HepG2 (cell line): Measurements from ENCODE around the gene SLC12A2. TPM values are rescaled to one million over a fixed set of nuclear protein-coding genes. Genes with fewer than 3 reads are reported as not detected.
A peak's percentile ranks its signal among the peaks of the same experiment; 100 is the strongest.

Source experiments
- ATAC-seq: fragments of 200-7000 bp; cut with Tn5 transposase; 3 replicates; pipeline ENCODE4 v1.9.1; 2020; ENCODE audit warnings: mild to moderate bottlenecking, moderate library complexity
- BruUV-seq: library from RNA; stranded (reverse); fragments of 400-500 nt; replicated peaks from 2 replicates; lab custom pipeline; 2021; lab: Mats Ljungman, UMichigan
- CTCF ChIA-PET: fragments of 300-600 bp; formaldehyde crosslinking; extraction: SDS; loops from one replicate; lab custom pipeline; 2021; ENCODE audit warnings: low total read pairs, inconsistent platforms, low intra/inter-chr PET ratio; lab: Yijun Ruan, JAX
- POLR2A ChIA-PET: fragments of 350-600 bp; sonication (Branson Sonifier 250); formaldehyde crosslinking; loops from one replicate; lab custom pipeline; 2020; ENCODE audit warnings: antibody characterized with exemption, inconsistent platforms; lab: Yijun Ruan, JAX
- DNase-seq: peaks from one replicate; pipeline ENCODE4 v3.0.0-alpha.2; 2015; ENCODE audit warnings: low spot score
- FAIRE-seq: peaks from 3 replicates; lab custom pipeline; 2011; peaks lifted over from hg19 to GRCh38; lab: Jason Lieb, UNC
- H2AFZ ChIP-seq: one replicate; pipeline ENCODE4 v1.6.1; 2011; ENCODE audit warnings: low read length, inconsistent platforms
- H3K27ac ChIP-seq: fragments of 300-600 bp; 3 replicates; pipeline ENCODE4 v1.8.0; 2011; ENCODE audit warnings: mixed run types, mild to moderate bottlenecking, mixed read lengths, low read length, inconsistent platforms; ENCODE audit not compliant: insufficient read depth; ENCODE audit errors: extremely low read length
- H3K27me3 ChIP-seq, 2 experiments: fragments of 200-600 bp in 1 of 2; 2 replicates in 1 of 2; 3 replicates in 1 of 2; pipeline versions ENCODE4 v1.6.0 to v1.8.0; 2011; ENCODE audit warnings: low read length in 2 of 2, mild to moderate bottlenecking in 2 of 2, moderate library complexity in 2 of 2, inconsistent platforms in 1 of 2; ENCODE audit not compliant: insufficient read depth in 2 of 2, control insufficient read depth in 1 of 2
- H3K36me3 ChIP-seq, 2 experiments: fragments of 200-600 bp in 1 of 2; replicated peaks in 1 of 2; 2 replicates in 1 of 2; 3 replicates in 1 of 2; pipeline versions ENCODE4 v1.5.1 to v1.8.0; 2011; ENCODE audit warnings: low read length in 2 of 2, inconsistent platforms in 1 of 2; ENCODE audit not compliant: insufficient read depth in 2 of 2, control insufficient read depth in 1 of 2
- H3K4me1 ChIP-seq: 2 replicates; pipeline ENCODE4 v1.5.1; 2012; ENCODE audit warnings: low read length, inconsistent platforms; ENCODE audit not compliant: insufficient read depth
- H3K4me2 ChIP-seq: 2 replicates; pipeline ENCODE4 v1.6.0; 2011; ENCODE audit warnings: low read depth, low read length, inconsistent platforms
- H3K4me3 ChIP-seq, 3 experiments: fragments of 200-600 bp in 1 of 3; sonication (generic), shearing (Covaris generic) in 1 of 3; replicated peaks in 1 of 3; 2 replicates each; pipeline ENCODE4 v1.5.1; 2011 to 2016; ENCODE audit warnings: low read length in 3 of 3, inconsistent platforms in 2 of 3, low read depth in 2 of 3, mild to moderate bottlenecking in 2 of 3, control low read depth in 1 of 3, mixed read lengths in 1 of 3; ENCODE audit not compliant: insufficient read depth in 1 of 3
- H3K79me2 ChIP-seq: one replicate; pipeline ENCODE4 v1.6.1; 2011; ENCODE audit warnings: low read length, inconsistent platforms; ENCODE audit not compliant: insufficient read depth
- H3K9ac ChIP-seq: 2 replicates; pipeline ENCODE4 v1.6.0; 2011; ENCODE audit warnings: mild to moderate bottlenecking, low read depth, low read length, inconsistent platforms; ENCODE audit not compliant: insufficient read depth
- H3K9me3 ChIP-seq: 2 replicates; pipeline ENCODE4 v1.5.1; 2012; ENCODE audit warnings: mild to moderate bottlenecking, low read length
- H4K20me1 ChIP-seq: 2 replicates; pipeline ENCODE4 v1.6.0; 2011; ENCODE audit warnings: inconsistent platforms, mild to moderate bottlenecking, low read length, moderate library complexity; ENCODE audit not compliant: insufficient read depth
- ARID4A ChIP-seq: sonication (generic); formaldehyde crosslinking; IDR thresholded peaks from 2 replicates; pipeline ENCODE4 v1.5.0; 2020; ENCODE audit warnings: mild to moderate bottlenecking, missing genetic modification reagents, borderline replicate concordance
- ATF3 ChIP-seq: sonication (generic); formaldehyde crosslinking; IDR thresholded peaks from 2 replicates; pipeline ENCODE4 v1.4.0; 2020; ENCODE audit warnings: missing genetic modification reagents
- CTCF ChIP-seq: sonication (generic); formaldehyde crosslinking; IDR thresholded peaks from 2 replicates; pipeline ENCODE4 v1.5.0; 2020; ENCODE audit warnings: mild to moderate bottlenecking, missing genetic modification reagents, moderate library complexity
- FOXA1 ChIP-seq, 2 experiments: fragments of 450-650 bp in 1 of 2; sonication (generic) in 1 of 2; formaldehyde crosslinking in 1 of 2; IDR thresholded peaks; 2 replicates each; pipeline versions ENCODE4 v1.4.0 to v1.6.1; 2016 to 2020; ENCODE audit warnings: missing genetic modification reagents in 1 of 2
- PHF21A ChIP-seq: sonication (generic); formaldehyde crosslinking; IDR thresholded peaks from 2 replicates; pipeline ENCODE4 v1.5.0; 2020; ENCODE audit warnings: mild to moderate bottlenecking, missing genetic modification reagents
- RAD21 ChIP-seq: fragments of 450-650 bp; formaldehyde crosslinking; IDR thresholded peaks from 2 replicates; pipeline ENCODE4 v1.5.0; 2020; ENCODE audit warnings: mild to moderate bottlenecking
- RBFOX2 ChIP-seq: fragments of 200-400 bp; formaldehyde crosslinking; IDR thresholded peaks from 2 replicates; pipeline ENCODE4 v1.6.1; 2017; ENCODE audit warnings: low read depth, mild to moderate bottlenecking, low read length
- SAFB2 ChIP-seq: sonication (generic); formaldehyde crosslinking; IDR thresholded peaks from 2 replicates; pipeline ENCODE4 v1.5.1; 2020; ENCODE audit warnings: missing genetic modification reagents, low read depth, mild to moderate bottlenecking, borderline replicate concordance
- SAP130 ChIP-seq: IDR thresholded peaks from 2 replicates; pipeline ENCODE4 v1.6.1; 2016; ENCODE audit warnings: low read depth
- UBTF ChIP-seq: sonication (generic); formaldehyde crosslinking; IDR thresholded peaks from 2 replicates; pipeline ENCODE4 v1.4.0; 2020; ENCODE audit warnings: mild to moderate bottlenecking, missing genetic modification reagents
- ZC3H4 ChIP-seq: sonication (generic); formaldehyde crosslinking; IDR thresholded peaks from 2 replicates; pipeline ENCODE4 v1.4.0; 2020; ENCODE audit warnings: missing genetic modification reagents, borderline replicate concordance
- ZNF335 ChIP-seq: sonication (generic); formaldehyde crosslinking; IDR thresholded peaks from 2 replicates; pipeline ENCODE4 v1.4.0; 2020; ENCODE audit warnings: missing genetic modification reagents
- ZNF414 ChIP-seq: sonication (generic); formaldehyde crosslinking; IDR thresholded peaks from 2 replicates; pipeline ENCODE4 v1.5.0; 2020; ENCODE audit warnings: missing genetic modification reagents
- ZNF777 ChIP-seq: sonication (generic); formaldehyde crosslinking; IDR thresholded peaks from 2 replicates; pipeline ENCODE4 v1.4.0; 2020; ENCODE audit warnings: missing genetic modification reagents
- WGBS: methylation state at CpG from one replicate; pipeline ENCODE4 v1.1.6; 2017; ENCODE audit warnings: low lambda C conversion rate; 5-methylcytosine and 5-hydroxymethylcytosine counted together
- in situ Hi-C: cut with HindIII; loops from 2 replicates; pipeline ENCODE4 v1.10.0; 2017; ENCODE audit warnings: low pct_unique_long_range_greater_than_20kb; ENCODE audit not compliant: extremely low pct_ligation_motif_present
- intact Hi-C: fragments of 100-400 bp; cut with micrococcal nuclease; formaldehyde crosslinking; loops from one replicate; pipeline ENCODE4 v1.10.0; 2022; ENCODE audit not compliant: unreplicated experiment
- polyA plus RNA-seq, 8 experiments: library from polyadenylated mRNA; depleted of rRNA in 3 of 8; stranded (reverse) in 7 of 8; unstranded in 1 of 8; fragments of >200 nt; fragmentation: Illumina TruSeq in 4 of 8; extraction: Trizol in 4 of 8; gene quantifications; 2 replicates each; pipeline versions ENCODE4 v1.2.1 to v1.2.3, GENCODE V29; 2011 to 2016; ENCODE audit warnings: low read depth in 4 of 8, missing spikeins in 1 of 8, mixed read lengths in 1 of 8; ENCODE audit not compliant: insufficient read depth in 1 of 8
- total RNA-seq, 5 experiments: library from RNA; depleted of rRNA; stranded (reverse); fragments of >200 nt; fragmentation: Illumina TruSeq; extraction: Trizol; gene quantifications; 2 replicates each; pipeline ENCODE4 v1.2.3, GENCODE V29; 2016; ENCODE audit warnings: low read depth in 1 of 5

The SLC12A2 gene
- total and polyA plus RNA-seq, 2 of the 13 experiments (the other 11 are each of a cell fraction or from before 2014, with no cell fraction given): 4.0 to 9.7 TPM

- peak overlapping the region; percentile 55 for H3K27ac ChIP-seq
- intact Hi-C loops: loop anchor here (1.0 to 5.0 kb wide), 3 partner anchors 149 to 207 kb away; no protein-coding TSS in a partner anchor
- no peak for TF ChIP-seq ZC3H4 (CRISPR knock-in tag)
- no peak for TF ChIP-seq ZNF335 (CRISPR knock-in tag)
- peak; percentile 12; the same call in 1 of the 2 replicates for TF ChIP-seq RBFOX2
- no peak for TF ChIP-seq ZNF414
- TF ChIP-seq ZNF777: peak; percentile 44
- 0 out of 2 replicates have a peak, but pooled peaks have one; percentile 12 for TF ChIP-seq ARID4A
- 0 out of 2 replicates have a peak, but pooled peaks have one; percentile 19 for TF ChIP-seq RAD21
- TF ChIP-seq SAFB2 (CRISPR knock-in tag): no peak
- no peak for TF ChIP-seq PHF21A (CRISPR knock-in tag)
- no peak for TF ChIP-seq ATF3 (CRISPR knock-in tag)
- TF ChIP-seq SAP130 (CRISPR knock-in tag): peak; percentile 37; the same call in 1 of the 2 replicates
- TF ChIP-seq CTCF (CRISPR knock-in tag): peak; percentile 36; the same call in 1 of the 2 replicates
- TF ChIP-seq UBTF: peak; percentile 55; the same call in 1 of the 2 replicates
- TF ChIP-seq FOXA1 (IDR thresholded peaks at IDR 0.05): no peak
- TF ChIP-seq FOXA1 (CRISPR knock-in tag; IDR thresholded peaks at IDR 0.05): no peak
Observed at GRCh38 chr5:128083811-128084227, 253 bp downstream of the SLC12A2 start.

More at GRCh38 chr5:128083811-128084227, 253 bp downstream of the SLC12A2 start:
- ATAC-seq: peak; percentile 63
- Histone ChIP-seq H3K79me2 (peaks cover 15% of the 10 kb centered on the region), H3K4me3 (peak overlapping the region; percentile 57 to 75 (median 73); a peak in 5 of 6 replicates), H2AFZ (no peak overlapping the region), H3K4me1 (peaks cover 15% of the 10 kb centered on the region), H3K4me2 (peak overlapping the region; percentile 82), H3K36me3 (no peaks in the 10 kb centered on the region), H4K20me1 (0 out of 2 replicates have a peak, but pooled peaks cover 3% of the 10 kb centered on the region), H3K27me3 (peaks cover 0 to 5% of the 10 kb centered on the region in 2 experiments; a peak in 1 of 5 replicates), H3K9ac (peak overlapping the region; percentile 68), H3K9me3 (no peaks in the 10 kb centered on the region)
- BruUV-seq: no TSS peak
- in situ Hi-C loops: loop anchor here (25.0 kb wide), 1 partner anchor 197 kb away; no protein-coding TSS in a partner anchor
- ChIA-PET POLR2A (no interaction called here), CTCF (interaction anchor here (0.7 kb wide), 1 partner anchor 175 kb away, joined by 3 read pairs; no protein-coding TSS in a partner anchor)
- WGBS: 50% methylated on average over 2 of the region's 53 CpGs
- FAIRE-seq: no peak
- DNase-seq: peak; percentile 4
